Activated naive CD4-positive, alpha-beta T cell treated with anti-CD3 and anti-CD28 coated beads, Interleukin-2, amount 50 U/mL, for 72 hours (primary cell): ENCODE measurements around the gene MFRP. TPM values are rescaled to one million over a fixed set of nuclear protein-coding genes. Genes with fewer than 3 reads are reported as not detected.

Experiments
- ATAC-seq, 2 donors: fragments of 150-1000 bp; cut with Tn5 transposase; 2 replicates each; pipeline ENCODE4 v1.10.0; 2021; ENCODE audit warnings: mild to moderate bottlenecking in 2 of 2, moderate library complexity in 2 of 2
- DNase-seq, 2 donors: peaks; one replicate each; pipeline ENCODE4 v3.0.0; 2021 to 2022; ENCODE audit warnings: low spot score in 2 of 2
- H3K27ac Mint-ChIP-seq, 2 donors: one replicate each; pipeline ENCODE4 v1.8.0; 2022; ENCODE audit warnings: mild to moderate bottlenecking in 2 of 2, mixed read lengths in 2 of 2
- H3K36me3 Mint-ChIP-seq, 2 donors: one replicate each; pipeline ENCODE4 v1.8.0; 2022; ENCODE audit warnings: mixed read lengths in 2 of 2
- H3K9me3 Mint-ChIP-seq, 2 donors: one replicate each; pipeline ENCODE4 v1.8.0; 2022; ENCODE audit warnings: mixed read lengths in 2 of 2
- total RNA-seq, 2 donors: library from RNA; stranded (reverse); gene quantifications; one replicate each; pipeline ENCODE4 v1.2.3, GENCODE V29; 2022

MFRP gene
- total RNA-seq, 2 donors from 2014 or later, result not detected

- no peak overlapping the region for H3K27ac Mint-ChIP-seq
- DNase-seq (no peak), ATAC-seq (no peak)
- H3K9me3 Mint-ChIP-seq, result no peaks in the 10 kb centered on the region
- H3K36me3 Mint-ChIP-seq, result no peaks in the 10 kb centered on the region
Observed at GRCh38 chr11:119318240-119319135, 28.0 kb downstream of the MFRP start.

- Mint-ChIP-seq H3K27ac (no peak overlapping the region), H3K9me3 (no peaks in the 10 kb centered on the region), H3K36me3 (no peaks in the 10 kb centered on the region)
- no peak for ATAC-seq
- DNase-seq, result no peak
Observed at GRCh38 chr11:119317592-119318239, 28.8 kb downstream of the MFRP start.

GRCh38 chr11:119316729-119317591 is 29.5 kb downstream of the MFRP start, which contains the start of gene MCAM:
Gene MCAM, minus strand, starts transcription at chr11:119317130. Its CDS starts 29 bp downstream, at chr11:119317101.
- DNase-seq (no peak), ATAC-seq (peak in 1 of 2 donors; percentile 16)
- Mint-ChIP-seq H3K36me3 (no peaks in the 10 kb centered on the region), H3K9me3 (no peaks in the 10 kb centered on the region), H3K27ac (peak within 1 kb of the TSS in 1 of 2 donors; percentile 54)

GRCh38 chr11:119316016-119316728 is 30.3 kb downstream of the MFRP start:
- Mint-ChIP-seq H3K9me3 (no peaks in the 10 kb centered on the region), H3K36me3 (no peaks in the 10 kb centered on the region), H3K27ac (peak overlapping the region in 1 of 2 donors; percentile 54)
- ATAC-seq (no peak), DNase-seq (no peak)

GRCh38 chr11:119315131-119316015 is 31.1 kb downstream of the MFRP start:
- H3K27ac Mint-ChIP-seq, result peak overlapping the region in 1 of 2 donors; percentile 54
- no peaks in the 10 kb centered on the region for H3K9me3 Mint-ChIP-seq
- DNase-seq, result no peak
- ATAC-seq, result peak; percentile 61 to 78
- H3K36me3 Mint-ChIP-seq, result no peaks in the 10 kb centered on the region

GRCh38 chr11:119314726-119315125 is 31.8 kb downstream of the MFRP start:
- H3K36me3 Mint-ChIP-seq, result no peaks in the 10 kb centered on the region
- no peaks in the 10 kb centered on the region for H3K9me3 Mint-ChIP-seq
- H3K27ac Mint-ChIP-seq, result peak overlapping the region in 1 of 2 donors; percentile 54
- ATAC-seq (no peak), DNase-seq (no peak)

GRCh38 chr11:119310682-119311052 is 35.8 kb downstream of the MFRP start:
- no peaks in the 10 kb centered on the region for H3K36me3 Mint-ChIP-seq
- DNase-seq, result no peak
- no peaks in the 10 kb centered on the region for H3K9me3 Mint-ChIP-seq

GRCh38 chr11:119309953-119310681 is 36.4 kb downstream of the MFRP start:
- H3K9me3 Mint-ChIP-seq, result no peaks in the 10 kb centered on the region
- ATAC-seq (no peak), DNase-seq (no peak)
- peak overlapping the region; percentile 55 to 74 for H3K27ac Mint-ChIP-seq
- H3K36me3 Mint-ChIP-seq, result peaks cover 3 to 4% of the 10 kb centered on the region in 2 donors

More at GRCh38 chr11:119310682-119311052, 35.8 kb downstream of the MFRP start:
- no peak for ATAC-seq
- H3K27ac Mint-ChIP-seq, result peak overlapping the region; percentile 74 to 87

GRCh38 chr11:119309411-119309810 is 37.1 kb downstream of the MFRP start:
- peaks cover 6 to 8% of the 10 kb centered on the region in 2 donors for H3K36me3 Mint-ChIP-seq
- H3K9me3 Mint-ChIP-seq, result no peaks in the 10 kb centered on the region
- H3K27ac Mint-ChIP-seq, result peak overlapping the region; percentile 8 to 65
- no peak for DNase-seq
- no peak for ATAC-seq

- DNase-seq (no peak), ATAC-seq (no peak)
- Mint-ChIP-seq H3K36me3 (peaks cover 14 to 22% of the 10 kb centered on the region in 2 donors), H3K27ac (no peak overlapping the region), H3K9me3 (no peaks in the 10 kb centered on the region)
Observed at GRCh38 chr11:119307974-119308373, 38.5 kb downstream of the MFRP start.

- Mint-ChIP-seq H3K9me3 (no peaks in the 10 kb centered on the region), H3K27ac (peak overlapping the region in 1 of 2 donors; percentile 87), H3K36me3 (peaks cover 14 to 29% of the 10 kb centered on the region in 2 donors)
- DNase-seq, result no peak
- ATAC-seq, result no peak
Observed at GRCh38 chr11:119307219-119307618, 39.3 kb downstream of the MFRP start.

GRCh38 chr11:119306373-119306890 is 40.1 kb downstream of the MFRP start:
- Mint-ChIP-seq H3K36me3 (peaks cover 14 to 29% of the 10 kb centered on the region in 2 donors), H3K9me3 (no peaks in the 10 kb centered on the region), H3K27ac (peak overlapping the region; percentile 87 to 97)
- ATAC-seq (peak; percentile 86 to 91), DNase-seq (peak in 1 of 2 donors; percentile 16)

- DNase-seq (no peak), ATAC-seq (no peak)
- Mint-ChIP-seq H3K27ac (peak overlapping the region; percentile 87 to 97), H3K9me3 (no peaks in the 10 kb centered on the region), H3K36me3 (peaks cover 14 to 29% of the 10 kb centered on the region in 2 donors)
Observed at GRCh38 chr11:119305556-119306372, 40.7 kb downstream of the MFRP start.
